Mesendoderm (in vitro differentiated cells): ENCODE results near the gene EPAS1.

ENCODE experiments used
- DNase-seq: peaks from one replicate; pipeline ENCODE4 v3.0.0; 2013
- H2AK5ac ChIP-seq: 2 replicates; pipeline ENCODE4 v1.6.1; 2013; ENCODE audit warnings: low read length, inconsistent platforms
- H2BK120ac ChIP-seq: 2 replicates; pipeline ENCODE4 v1.6.1; 2013; ENCODE audit warnings: low read depth, mild to moderate bottlenecking, low read length, moderate library complexity, mixed read lengths
- H2BK15ac ChIP-seq: replicated peaks from 2 replicates; pipeline ENCODE4 v1.6.1; 2013; ENCODE audit warnings: low read depth, mild to moderate bottlenecking, moderate library complexity
- H2BK5ac ChIP-seq: 2 replicates; pipeline ENCODE4 v1.6.1; 2013; ENCODE audit warnings: low read length, inconsistent platforms
- H3K18ac ChIP-seq: 2 replicates; pipeline ENCODE4 v1.6.1; 2013; ENCODE audit warnings: mild to moderate bottlenecking, low read length, mixed read lengths
- H3K23ac ChIP-seq: one replicate; pipeline ENCODE4 v1.6.1; 2013; ENCODE audit warnings: low read length
- H3K27ac ChIP-seq: 2 replicates; pipeline ENCODE4 v1.5.1; 2013; ENCODE audit warnings: low read depth, mild to moderate bottlenecking, inconsistent platforms, low read length, moderate library complexity
- H3K27me3 ChIP-seq: 2 replicates; pipeline ENCODE4 v1.6.1; 2013; ENCODE audit warnings: low read length, control low read depth, mild to moderate bottlenecking, inconsistent platforms; ENCODE audit not compliant: insufficient read depth, poor library complexity
- H3K36me3 ChIP-seq: 2 replicates; pipeline ENCODE4 v1.6.1; 2013; ENCODE audit warnings: low read length, inconsistent platforms; ENCODE audit not compliant: control insufficient read depth, insufficient read depth
- H3K4ac ChIP-seq: one replicate; pipeline ENCODE4 v1.6.1; 2013; ENCODE audit warnings: low read depth, mild to moderate bottlenecking, low read length, moderate library complexity
- H3K4me1 ChIP-seq: 2 replicates; pipeline ENCODE4 v1.6.1; 2013; ENCODE audit warnings: low read depth, low read length, inconsistent platforms; ENCODE audit not compliant: control insufficient read depth
- H3K4me2 ChIP-seq: 2 replicates; pipeline ENCODE4 v1.6.1; 2013; ENCODE audit warnings: low read length
- H3K4me3 ChIP-seq: 2 replicates; pipeline ENCODE4 v1.5.1; 2013; ENCODE audit warnings: mild to moderate bottlenecking, low read length
- H3K56ac ChIP-seq: one replicate; pipeline ENCODE4 v1.6.1; 2013; ENCODE audit warnings: low read length
- H3K79me1 ChIP-seq: 2 replicates; pipeline ENCODE4 v1.6.1; 2013; ENCODE audit warnings: low read length, inconsistent platforms
- H3K79me2 ChIP-seq: 2 replicates; pipeline ENCODE4 v1.6.1; 2013; ENCODE audit warnings: mild to moderate bottlenecking, low read length; ENCODE audit not compliant: control insufficient read depth, insufficient read depth
- H3K9ac ChIP-seq: 2 replicates; pipeline ENCODE4 v1.6.1; 2013; ENCODE audit warnings: low read length, inconsistent platforms
- H4K5ac ChIP-seq: one replicate; pipeline ENCODE4 v1.6.1; 2013; ENCODE audit warnings: low read length
- H4K8ac ChIP-seq: one replicate; pipeline ENCODE4 v1.6.1; 2013; ENCODE audit warnings: low read depth, mild to moderate bottlenecking, control low read depth, low read length, moderate library complexity
- WGBS: extraction: QIAGEN DNeasy Blood & Tissue Kit; methylation state at CpG from one replicate; pipeline ENCODE4 v1.1.7; 2013; ENCODE audit warnings: low lambda C conversion rate, missing lambda C conversion rate; ENCODE audit not compliant: insufficient coverage; ENCODE audit errors: extremely low coverage; 5-methylcytosine and 5-hydroxymethylcytosine counted together

Gene EPAS1

GRCh38 chr2:46340740-46341420 is 43.7 kb downstream of the EPAS1 start:
- no peak overlapping the region for H4K5ac ChIP-seq
- no CpG with 5 or more reads among the region's 4 CpGs for WGBS
- H3K36me3 ChIP-seq, result no peaks in the 10 kb centered on the region
- no peak overlapping the region for H2BK120ac ChIP-seq
- no peak overlapping the region for H3K4me3 ChIP-seq
- no peaks in the 10 kb centered on the region for H3K79me2 ChIP-seq
- no peaks in the 10 kb centered on the region for H3K79me1 ChIP-seq
- DNase-seq, result no peak
- H2AK5ac ChIP-seq, result no peak overlapping the region
- no peak overlapping the region for H3K23ac ChIP-seq
- no peak overlapping the region for H4K8ac ChIP-seq
- H3K9ac ChIP-seq, result no peak overlapping the region
- no peaks in the 10 kb centered on the region for H3K27me3 ChIP-seq
- no peak overlapping the region for H3K4ac ChIP-seq
- no peak overlapping the region for H3K56ac ChIP-seq
- H2BK15ac ChIP-seq, result no peak overlapping the region
- H2BK5ac ChIP-seq, result no peak overlapping the region
- H3K27ac ChIP-seq, result no peak overlapping the region
- H3K4me2 ChIP-seq, result no peak overlapping the region
- H3K18ac ChIP-seq, result no peak overlapping the region
- H3K4me1 ChIP-seq, result peaks cover 3% of the 10 kb centered on the region

DNA sequence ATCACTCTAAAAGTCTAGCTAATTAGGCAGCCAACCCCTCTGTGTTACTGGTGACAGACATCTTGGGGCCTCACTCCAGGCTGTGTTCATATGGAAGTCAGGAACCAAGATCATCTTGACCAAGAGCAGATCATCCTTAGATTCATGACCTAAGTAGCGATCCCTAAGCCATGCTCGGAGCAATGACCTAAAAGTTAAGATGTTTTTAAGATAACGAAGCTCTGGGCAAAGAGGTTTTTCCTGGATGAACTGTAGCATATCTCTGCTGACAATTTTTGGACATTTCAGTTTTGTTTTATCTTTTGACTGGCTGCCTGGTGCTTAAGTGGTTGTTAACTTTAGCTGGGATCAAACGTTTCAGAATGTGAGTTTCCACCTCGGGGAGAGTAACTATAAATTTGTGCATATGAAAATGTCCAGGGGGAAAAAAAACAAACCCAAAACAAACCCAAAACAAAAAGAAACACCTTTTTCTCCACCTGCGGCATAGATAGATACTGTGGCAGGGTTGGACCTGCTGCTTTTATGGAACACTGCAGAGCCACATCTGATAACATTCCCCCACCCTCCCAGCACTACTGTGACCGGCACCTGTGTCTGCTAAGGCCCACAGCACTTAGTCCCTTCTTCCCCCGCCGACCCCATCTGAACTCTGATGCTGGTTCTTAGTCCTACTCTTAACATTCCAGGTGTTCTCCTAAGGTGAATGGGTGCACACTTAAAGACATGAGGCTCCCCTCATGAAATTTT is 45.5 kb downstream of the EPAS1 start:
- no peak overlapping the region for H3K4ac ChIP-seq
- no peaks in the 10 kb centered on the region for H3K4me1 ChIP-seq
- H3K79me2 ChIP-seq, result no peaks in the 10 kb centered on the region
- no peak overlapping the region for H2BK15ac ChIP-seq
- H3K4me2 ChIP-seq, result no peak overlapping the region
- H3K79me1 ChIP-seq, result no peaks in the 10 kb centered on the region
- no peaks in the 10 kb centered on the region for H3K27me3 ChIP-seq
- no peak overlapping the region for H4K5ac ChIP-seq
- no peak overlapping the region for H2AK5ac ChIP-seq
- H3K36me3 ChIP-seq, result no peaks in the 10 kb centered on the region
- no peak overlapping the region for H4K8ac ChIP-seq
- no peak overlapping the region for H3K27ac ChIP-seq
- H2BK5ac ChIP-seq, result no peak overlapping the region
- DNase-seq, result no peak
- H3K56ac ChIP-seq, result no peak overlapping the region
- H3K9ac ChIP-seq, result no peak overlapping the region
- H3K18ac ChIP-seq, result no peak overlapping the region
- no peak overlapping the region for H3K23ac ChIP-seq
- no peak overlapping the region for H3K4me3 ChIP-seq
- no peak overlapping the region for H2BK120ac ChIP-seq
- WGBS, result no CpG with 5 or more reads among the region's 9 CpGs

GRCh38 chr2:46344706-46345105 is 47.5 kb downstream of the EPAS1 start:
- no peaks in the 10 kb centered on the region for H3K36me3 ChIP-seq

DNA sequence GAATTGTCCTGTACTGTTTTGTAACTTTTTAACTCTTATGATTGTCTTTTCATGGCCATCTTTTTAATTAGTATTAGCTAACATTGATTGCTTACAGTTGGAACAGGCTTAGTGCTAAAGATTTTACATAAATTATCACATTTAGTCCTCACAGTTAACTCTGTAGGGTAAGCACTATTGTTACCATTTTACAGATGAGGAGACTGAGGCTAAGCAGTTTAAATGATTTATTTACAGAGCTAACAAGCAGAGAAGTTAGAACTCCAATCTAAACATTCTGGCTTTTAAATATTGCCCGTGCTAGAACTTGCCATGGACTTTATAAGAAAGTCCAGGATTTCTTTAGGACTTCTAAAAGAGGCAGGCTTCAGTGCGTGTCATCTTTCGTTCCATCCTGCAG is 48.6 kb downstream of the EPAS1 start:
- Histone ChIP-seq H2BK120ac (no peak overlapping the region), H3K9ac (no peak overlapping the region), H3K4ac (no peak overlapping the region), H3K4me1 (no peaks in the 10 kb centered on the region), H3K27ac (no peak overlapping the region), H2BK5ac (no peak overlapping the region), H3K36me3 (no peaks in the 10 kb centered on the region), H2AK5ac (no peak overlapping the region), H3K79me1 (no peaks in the 10 kb centered on the region), H4K5ac (no peak overlapping the region), H3K4me2 (no peak overlapping the region), H2BK15ac (no peak overlapping the region), H3K27me3 (no peaks in the 10 kb centered on the region), H3K56ac (no peak overlapping the region), H3K4me3 (no peak overlapping the region), H3K18ac (no peak overlapping the region), H3K23ac (no peak overlapping the region), H3K79me2 (no peaks in the 10 kb centered on the region), H4K8ac (no peak overlapping the region)
- no CpG with 5 or more reads among the region's 3 CpGs for WGBS
- no peak for DNase-seq

More at GRCh38 chr2:46344706-46345105, 47.5 kb downstream of the EPAS1 start:
- no peak overlapping the region for H3K23ac ChIP-seq
- no CpG with 5 or more reads among the region's 5 CpGs for WGBS
- H4K8ac ChIP-seq, result no peak overlapping the region
- H3K4me2 ChIP-seq, result no peak overlapping the region
- H3K27me3 ChIP-seq, result no peaks in the 10 kb centered on the region
- no peak overlapping the region for H3K56ac ChIP-seq
- H3K4me1 ChIP-seq, result no peaks in the 10 kb centered on the region
- H3K9ac ChIP-seq, result no peak overlapping the region
- H2AK5ac ChIP-seq, result no peak overlapping the region
- no peak overlapping the region for H2BK120ac ChIP-seq
- no peaks in the 10 kb centered on the region for H3K79me1 ChIP-seq
- no peaks in the 10 kb centered on the region for H3K79me2 ChIP-seq
- H2BK5ac ChIP-seq, result no peak overlapping the region
- H3K27ac ChIP-seq, result no peak overlapping the region
- no peak overlapping the region for H3K4me3 ChIP-seq
- H3K4ac ChIP-seq, result no peak overlapping the region
- no peak overlapping the region for H3K18ac ChIP-seq
- no peak overlapping the region for H4K5ac ChIP-seq
- no peak overlapping the region for H2BK15ac ChIP-seq
- no peak for DNase-seq

DNA sequence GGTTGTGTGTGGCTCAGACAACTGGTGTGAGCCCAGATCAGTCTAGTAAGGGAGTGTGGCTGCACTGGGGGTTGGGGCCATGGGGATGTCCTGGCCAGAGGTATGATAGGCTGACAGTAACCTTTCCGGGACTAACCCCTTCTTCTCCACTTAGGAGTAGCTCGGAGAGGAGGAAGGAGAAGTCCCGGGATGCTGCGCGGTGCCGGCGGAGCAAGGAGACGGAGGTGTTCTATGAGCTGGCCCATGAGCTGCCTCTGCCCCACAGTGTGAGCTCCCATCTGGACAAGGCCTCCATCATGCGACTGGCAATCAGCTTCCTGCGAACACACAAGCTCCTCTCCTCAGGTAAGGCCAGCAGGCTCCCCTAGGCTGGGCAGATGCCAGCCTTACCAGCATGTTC is 49.5 kb downstream of the EPAS1 start:
- no CpG with 5 or more reads among the region's 10 CpGs for WGBS
- H3K18ac ChIP-seq, result no peak overlapping the region
- H3K23ac ChIP-seq, result no peak overlapping the region
- H3K27me3 ChIP-seq, result no peaks in the 10 kb centered on the region
- H3K56ac ChIP-seq, result no peak overlapping the region
- no peaks in the 10 kb centered on the region for H3K79me1 ChIP-seq
- no peak for DNase-seq
- H3K79me2 ChIP-seq, result no peaks in the 10 kb centered on the region
- no peak overlapping the region for H3K4ac ChIP-seq
- H4K5ac ChIP-seq, result no peak overlapping the region
- H3K36me3 ChIP-seq, result no peaks in the 10 kb centered on the region
- H2BK15ac ChIP-seq, result no peak overlapping the region
- no peak overlapping the region for H4K8ac ChIP-seq
- no peak overlapping the region for H3K27ac ChIP-seq
- H3K4me2 ChIP-seq, result no peak overlapping the region
- H3K4me1 ChIP-seq, result no peaks in the 10 kb centered on the region
- no peak overlapping the region for H2BK5ac ChIP-seq
- no peak overlapping the region for H2AK5ac ChIP-seq
- H2BK120ac ChIP-seq, result no peak overlapping the region
- H3K9ac ChIP-seq, result no peak overlapping the region
- no peak overlapping the region for H3K4me3 ChIP-seq
